Smooth muscle cell (in vitro differentiated cells): ENCODE results near the gene GRP. TPM values are rescaled to one million over a fixed set of nuclear protein-coding genes. Genes with fewer than 3 reads are reported as not detected.

Experiments
- DNase-seq: peaks from one replicate; lab custom pipeline; 2025; ENCODE audit not compliant: unreplicated experiment; lab: John Stamatoyannopoulos, UW
- H2AFZ ChIP-seq: fragments of 200-600 bp; sonication (generic); 2 replicates; pipeline ENCODE4 v1.6.0; 2016; ENCODE audit warnings: antibody characterized with exemption, low read depth, mild to moderate bottlenecking
- H3F3A ChIP-seq: fragments of 200-600 bp; sonication (generic); 2 replicates; pipeline ENCODE4 v1.6.0; 2017; ENCODE audit warnings: antibody characterized with exemption, low read depth
- H3K27ac ChIP-seq: fragments of 200-600 bp; sonication (generic); 2 replicates; pipeline ENCODE4 v1.5.1; 2016; ENCODE audit warnings: low read depth, mild to moderate bottlenecking
- H3K27me3 ChIP-seq: fragments of 200-600 bp; sonication (generic); 2 replicates; pipeline ENCODE4 v1.6.1; 2016; ENCODE audit warnings: low read depth, mild to moderate bottlenecking
- H3K36me3 ChIP-seq: fragments of 200-600 bp; sonication (generic); 2 replicates; pipeline ENCODE4 v1.5.1; 2016; ENCODE audit warnings: low read depth
- H3K4me1 ChIP-seq: fragments of 200-600 bp; sonication (generic); 2 replicates; pipeline ENCODE4 v1.5.1; 2016; ENCODE audit warnings: low read depth
- H3K4me2 ChIP-seq: fragments of 200-600 bp; sonication (generic); 2 replicates; pipeline ENCODE4 v1.6.0; 2016; ENCODE audit warnings: mild to moderate bottlenecking
- H3K4me3 ChIP-seq: fragments of 200-600 bp; sonication (generic); 2 replicates; pipeline ENCODE4 v1.5.1; 2016; ENCODE audit warnings: mild to moderate bottlenecking
- H3K79me2 ChIP-seq: fragments of 200-600 bp; sonication (generic); 2 replicates; pipeline ENCODE4 v1.6.0; 2016; ENCODE audit warnings: low read depth, mild to moderate bottlenecking
- H3K9ac ChIP-seq: fragments of 200-600 bp; sonication (generic); 2 replicates; pipeline ENCODE4 v1.6.0; 2016; ENCODE audit warnings: low read depth
- H3K9me3 ChIP-seq: fragments of 200-600 bp; sonication (generic); replicated peaks from 2 replicates; pipeline ENCODE4 v1.5.1; 2016; ENCODE audit warnings: low read depth
- H4K20me1 ChIP-seq: fragments of 200-600 bp; sonication (generic); 2 replicates; pipeline ENCODE4 v1.6.0; 2016; ENCODE audit warnings: low read depth
- CTCF ChIP-seq: fragments of 200-600 bp; sonication (generic); IDR thresholded peaks from 2 replicates; pipeline ENCODE4 v1.5.1; 2017; ENCODE audit warnings: borderline replicate concordance, mild to moderate bottlenecking, antibody characterized with exemption; ENCODE audit not compliant: insufficient read depth, poor library complexity, severe bottlenecking
- WGBS: methylation state at CpG from one replicate; pipeline ENCODE4 v1.1.7; 2016; ENCODE audit warnings: low lambda C conversion rate; 5-methylcytosine and 5-hydroxymethylcytosine counted together
- polyA plus RNA-seq: library from polyadenylated mRNA; unstranded; fragments of >200 nt; fragmentation: Nextera tagmentation; extraction: Ambion mirVana; gene quantifications from 2 replicates; pipeline ENCODE4 v1.2.1, GENCODE V29; 2016
- total RNA-seq: library from RNA; depleted of rRNA; stranded (reverse); fragments of >200 nt; gene quantifications from 2 replicates; pipeline ENCODE4 v1.2.3, GENCODE V29; 2014

GRP gene
- total and polyA plus RNA-seq, 2 experiments from 2014 or later = 1.0 TPM; not detected in 1

- peaks cover 51% of the 10 kb centered on the region for H3K27me3 ChIP-seq
- peaks cover 34% of the 10 kb centered on the region for H3K4me1 ChIP-seq
- no peaks in the 10 kb centered on the region for H4K20me1 ChIP-seq
- no peak overlapping the region for H3K27ac ChIP-seq
- no peak for TF ChIP-seq CTCF
- H3K9me3 ChIP-seq = no peaks in the 10 kb centered on the region
- no peak for DNase-seq
- H3K4me2 ChIP-seq = peak overlapping the region; percentile 83
- no peaks in the 10 kb centered on the region for H3K36me3 ChIP-seq
- no peak overlapping the region for H3K9ac ChIP-seq
- H3K79me2 ChIP-seq = no peaks in the 10 kb centered on the region
- H3F3A ChIP-seq = no peaks in the 10 kb centered on the region
- H3K4me3 ChIP-seq = peak overlapping the region; percentile 30
- 3% methylated on average over 71 of the region's 90 CpGs for WGBS
- H2AFZ ChIP-seq = no peak overlapping the region
These were observed 49.0 kb downstream of the GRP start for GRCh38 chr18:59268721-59269562.

GRCh38 chr18:59269563-59270119, 49.7 kb downstream of the GRP start:
- Histone ChIP-seq H3K36me3 (no peaks in the 10 kb centered on the region), H3K4me1 (peaks cover 33% of the 10 kb centered on the region), H3K27ac (no peak overlapping the region), H3K9me3 (no peaks in the 10 kb centered on the region), H2AFZ (no peak overlapping the region), H3K79me2 (no peaks in the 10 kb centered on the region), H3K9ac (no peak overlapping the region), H3K4me2 (peak overlapping the region; percentile 83), H3F3A (no peaks in the 10 kb centered on the region), H3K4me3 (peak overlapping the region; percentile 26), H3K27me3 (peaks cover 44% of the 10 kb centered on the region), H4K20me1 (no peaks in the 10 kb centered on the region)
- DNase-seq = no peak
- 10% methylated on average over 17 of the region's 17 CpGs for WGBS
- no peak for TF ChIP-seq CTCF

- Histone ChIP-seq H3K4me2 (no peak overlapping the region), H2AFZ (no peak overlapping the region), H3K9ac (no peak overlapping the region), H3K36me3 (no peaks in the 10 kb centered on the region), H4K20me1 (no peaks in the 10 kb centered on the region), H3K27ac (no peak overlapping the region), H3K4me1 (peaks cover 37% of the 10 kb centered on the region), H3K9me3 (no peaks in the 10 kb centered on the region), H3K4me3 (no peak overlapping the region), H3F3A (no peaks in the 10 kb centered on the region), H3K79me2 (no peaks in the 10 kb centered on the region), H3K27me3 (peaks cover 33% of the 10 kb centered on the region)
- no peak for DNase-seq
- TF ChIP-seq CTCF = no peak
- WGBS = 12% methylated on average over 4 of the region's 4 CpGs
These were observed 50.8 kb downstream of the GRP start for GRCh38 chr18:59270689-59271257.
